NCI-H345 (cell line): Measurements from ENCODE around the gene SMURF2.

Experiments
- DNase-seq: peaks from one replicate; lab custom pipeline; 2025; lab: John Stamatoyannopoulos, UW

Gene SMURF2

DNA sequence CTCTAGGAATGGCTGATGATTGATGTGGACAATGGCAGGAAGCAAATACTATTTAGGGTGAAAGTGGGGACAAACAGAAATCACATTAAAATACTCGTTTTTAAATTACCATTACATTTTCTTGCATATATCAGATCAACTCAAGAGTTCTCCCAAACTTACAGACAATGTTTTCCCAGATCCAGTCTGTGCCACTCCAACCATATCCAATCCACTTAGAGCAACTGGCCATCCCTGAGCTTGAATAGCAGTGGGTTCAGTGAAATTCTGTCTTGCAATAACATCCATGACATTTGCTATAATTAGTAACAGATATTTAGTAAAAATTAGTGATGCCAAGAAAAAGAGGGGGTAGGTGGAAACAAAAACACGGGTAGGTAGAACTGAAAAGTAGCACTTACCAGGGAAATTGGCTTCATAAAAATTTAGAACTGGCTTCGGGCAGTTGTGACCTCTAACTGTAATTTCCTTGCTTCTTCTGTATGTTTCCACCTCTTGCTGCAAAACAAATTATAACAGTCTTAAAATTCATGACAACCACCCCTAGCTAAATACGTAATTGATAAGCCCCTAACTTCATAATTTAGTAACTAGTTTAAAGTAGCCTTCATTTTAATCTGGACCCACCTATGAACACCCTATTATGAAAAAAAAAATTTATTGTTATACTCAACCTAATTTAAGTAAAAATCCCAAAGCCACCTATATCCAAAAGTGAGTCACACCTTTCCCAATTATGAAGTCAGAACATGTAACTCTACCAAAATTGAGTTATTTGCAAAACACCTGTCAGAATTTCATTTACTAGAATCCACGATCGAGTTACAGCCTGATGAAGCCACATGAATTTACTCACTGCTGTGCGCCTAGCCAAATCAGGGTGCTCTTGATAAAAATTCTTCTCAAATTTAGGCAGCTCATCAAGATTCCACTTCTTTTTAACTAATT lies 158.0 kb downstream of the SMURF2 start:
- DNase-seq = no peak

- no peak for DNase-seq
These were observed 158.8 kb downstream of the SMURF2 start for GRCh38 chr17:64503341-64503740.

DNA sequence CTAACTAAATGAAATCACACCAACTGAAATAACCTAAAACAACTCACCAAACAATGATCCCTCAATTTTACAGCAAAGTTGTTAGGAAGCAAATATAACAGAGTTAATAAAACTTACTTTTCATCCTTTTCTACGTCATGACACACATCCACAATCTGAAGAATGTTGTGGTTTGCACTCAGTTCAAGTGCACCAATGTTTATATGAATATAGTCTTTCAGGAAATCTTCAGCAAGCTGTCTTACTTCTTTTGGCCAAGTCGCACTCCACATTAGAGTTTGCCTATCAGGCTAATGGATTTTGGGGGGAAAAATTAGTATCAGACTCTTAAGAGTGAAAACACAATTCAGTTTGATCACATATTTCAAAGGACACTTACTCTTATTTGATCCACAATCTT lies 159.3 kb downstream of the SMURF2 start:
- no peak for DNase-seq

DNA sequence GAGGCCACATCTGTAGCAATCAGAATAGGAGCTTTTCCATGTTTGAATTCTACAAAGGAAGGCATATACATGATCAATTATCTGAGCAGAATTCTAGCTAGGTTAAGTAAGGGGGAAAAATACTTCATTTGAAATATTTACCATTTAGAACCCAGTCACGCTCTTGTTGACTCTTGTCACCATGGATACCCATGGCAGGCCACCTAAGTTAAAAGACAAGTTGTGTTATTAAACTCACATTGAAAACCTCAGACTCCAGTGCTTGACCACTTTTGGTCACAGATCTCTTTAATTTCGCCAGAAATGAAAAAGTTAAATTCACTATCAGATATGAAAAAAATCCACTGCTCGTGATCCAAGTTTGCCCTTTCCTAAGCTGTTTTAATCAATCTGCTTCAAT lies 160.1 kb downstream of the SMURF2 start:
- DNase-seq = no peak

GRCh38 chr17:64500862-64501765 lies 161.0 kb downstream of the SMURF2 start:
- no peak for DNase-seq

DNA sequence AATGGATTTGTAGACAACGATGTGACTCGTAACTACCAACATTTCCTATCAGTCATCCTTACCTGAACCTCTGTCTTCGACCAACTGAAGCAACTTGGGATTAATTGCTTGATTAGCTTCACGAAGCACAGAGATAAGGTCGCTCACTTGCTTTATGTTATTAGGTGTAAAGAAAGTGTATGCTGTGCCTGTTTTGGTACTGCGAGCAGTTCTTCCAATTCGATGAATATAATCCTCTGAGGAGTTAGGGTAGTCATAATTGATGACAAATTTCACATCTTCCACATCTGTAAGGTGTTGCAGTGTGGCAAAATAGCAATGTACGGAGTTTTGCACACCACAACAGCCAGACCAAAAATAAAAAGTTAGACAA lies 161.6 kb downstream of the SMURF2 start:
- no peak for DNase-seq

DNA sequence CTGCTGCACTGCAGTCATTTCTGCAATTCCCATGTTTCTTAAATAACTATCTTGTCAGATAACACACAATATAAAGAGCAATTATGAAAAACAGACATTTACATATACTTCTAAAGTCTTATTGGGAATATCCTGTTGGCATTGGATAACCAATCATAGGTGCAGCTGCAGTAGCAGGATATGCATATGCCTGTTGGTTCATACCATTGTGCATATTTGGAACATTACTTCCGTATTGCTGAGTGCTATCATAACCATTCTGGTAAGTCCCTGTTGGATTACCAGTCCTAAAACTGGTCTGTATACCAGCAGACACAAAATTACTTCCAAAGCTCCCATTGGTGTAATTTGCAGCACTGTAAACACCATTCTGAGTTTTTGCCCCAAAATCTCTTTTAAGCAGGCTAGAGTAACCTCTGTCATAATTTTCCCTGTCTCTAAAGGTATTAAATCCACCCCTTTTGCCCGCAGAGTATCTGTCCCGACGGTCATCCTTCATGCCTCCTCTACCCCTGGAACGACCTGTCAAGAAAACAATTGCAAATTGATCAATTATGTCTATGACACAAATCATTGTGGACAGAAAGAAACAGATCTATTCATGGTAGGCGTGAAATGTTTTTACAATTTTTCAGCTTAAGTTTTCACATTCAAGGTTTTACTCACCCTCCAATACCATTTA lies 162.2 kb downstream of the SMURF2 start:
- no peak for DNase-seq

GRCh38 chr17:64498308-64499203 lies 163.6 kb downstream of the SMURF2 start:
- no peak for DNase-seq

DNA sequence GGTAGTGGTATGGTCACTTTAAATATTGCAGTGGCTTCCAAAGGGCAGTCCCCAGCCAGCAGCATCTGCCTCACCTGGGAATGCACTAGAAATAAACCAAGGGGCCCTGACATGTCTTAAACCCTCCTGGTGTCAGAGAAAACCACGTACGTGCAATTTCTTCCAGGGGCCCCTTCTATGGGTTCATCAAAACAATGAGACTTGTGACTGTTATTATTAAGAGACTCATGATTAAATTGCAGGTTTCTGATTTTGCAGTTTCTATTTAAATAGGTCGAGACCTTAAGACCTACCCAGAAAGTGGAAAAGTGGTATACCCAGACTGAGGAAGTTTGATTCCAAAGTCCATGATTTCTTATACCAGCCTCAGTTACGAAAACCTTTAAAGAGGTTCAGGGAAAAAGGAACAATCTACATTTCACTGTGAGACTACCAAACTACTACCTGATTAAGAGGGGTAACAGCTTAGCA lies 164.5 kb downstream of the SMURF2 start:
- no peak for DNase-seq

DNA sequence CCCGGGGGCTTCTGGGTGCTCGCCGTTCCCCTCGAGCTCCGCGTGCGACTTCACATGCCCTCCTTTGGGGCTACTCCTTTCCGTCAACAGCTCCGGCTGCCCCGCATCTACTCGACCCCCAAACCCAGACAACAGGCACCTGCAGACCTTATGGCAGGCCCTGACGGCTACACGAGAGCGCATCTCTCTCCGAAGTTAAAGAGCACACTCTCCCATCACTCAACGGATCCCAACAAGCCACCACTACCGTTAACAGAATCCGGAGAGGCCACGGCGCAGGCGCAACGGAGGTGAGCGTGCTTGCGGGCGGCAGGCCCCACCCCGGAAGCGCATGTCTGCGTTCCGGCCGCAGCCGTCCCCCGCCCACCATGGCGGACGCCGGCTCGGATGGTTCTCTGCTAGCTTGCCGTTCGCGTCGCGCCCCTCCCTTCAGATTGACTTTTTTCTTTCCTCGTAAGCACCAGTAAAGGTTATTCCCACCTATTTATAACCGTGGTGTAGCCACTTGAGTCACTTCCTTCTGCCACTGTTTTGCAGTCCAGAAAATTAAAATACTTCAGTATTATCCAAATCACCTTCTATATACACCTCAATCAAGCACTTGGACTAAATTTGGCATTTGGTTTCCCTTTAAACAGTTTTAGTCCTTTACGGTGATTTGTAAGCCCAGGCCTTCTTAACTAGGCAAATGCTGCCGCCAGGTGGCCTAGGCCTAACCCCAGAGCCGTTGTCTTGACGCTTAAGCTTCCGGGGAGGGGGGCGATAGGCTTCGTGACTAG lies 165.1 kb downstream of the SMURF2 start, which contains the start of gene POLG2:
POLG2 (minus strand) TSS at position 269 of the 779 bp plus-strand sequence; CDS start at position 183, 86 bp downstream.
- DNase-seq = peak; percentile 93

GRCh38 chr17:64496348-64496785 lies 165.7 kb downstream of the SMURF2 start:
- peak; percentile 19 for DNase-seq
